Measurements from ENCODE around the gene BAD.

DNA sequence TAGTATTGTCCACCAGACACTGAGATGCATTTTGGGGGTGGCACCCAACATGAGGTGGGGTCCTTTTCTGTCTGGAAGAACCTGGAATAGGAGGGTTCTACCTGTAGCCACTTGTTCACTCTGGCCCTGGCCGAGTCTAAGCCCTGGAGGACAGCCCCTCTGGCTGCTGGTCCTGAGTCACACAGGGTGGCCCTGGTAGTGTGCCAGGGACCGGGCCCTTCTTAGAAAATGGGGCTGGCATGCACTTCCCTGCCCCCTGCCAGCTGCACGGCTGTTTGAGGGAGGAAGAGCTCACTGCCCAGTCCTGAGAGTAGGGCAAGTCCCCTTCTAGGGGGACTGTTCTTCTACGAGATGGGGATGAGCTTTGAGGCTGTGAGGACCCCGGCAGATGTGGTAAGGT is 31.0 kb downstream of the BAD start:
- TF ChIP-seq, protein P1, sequence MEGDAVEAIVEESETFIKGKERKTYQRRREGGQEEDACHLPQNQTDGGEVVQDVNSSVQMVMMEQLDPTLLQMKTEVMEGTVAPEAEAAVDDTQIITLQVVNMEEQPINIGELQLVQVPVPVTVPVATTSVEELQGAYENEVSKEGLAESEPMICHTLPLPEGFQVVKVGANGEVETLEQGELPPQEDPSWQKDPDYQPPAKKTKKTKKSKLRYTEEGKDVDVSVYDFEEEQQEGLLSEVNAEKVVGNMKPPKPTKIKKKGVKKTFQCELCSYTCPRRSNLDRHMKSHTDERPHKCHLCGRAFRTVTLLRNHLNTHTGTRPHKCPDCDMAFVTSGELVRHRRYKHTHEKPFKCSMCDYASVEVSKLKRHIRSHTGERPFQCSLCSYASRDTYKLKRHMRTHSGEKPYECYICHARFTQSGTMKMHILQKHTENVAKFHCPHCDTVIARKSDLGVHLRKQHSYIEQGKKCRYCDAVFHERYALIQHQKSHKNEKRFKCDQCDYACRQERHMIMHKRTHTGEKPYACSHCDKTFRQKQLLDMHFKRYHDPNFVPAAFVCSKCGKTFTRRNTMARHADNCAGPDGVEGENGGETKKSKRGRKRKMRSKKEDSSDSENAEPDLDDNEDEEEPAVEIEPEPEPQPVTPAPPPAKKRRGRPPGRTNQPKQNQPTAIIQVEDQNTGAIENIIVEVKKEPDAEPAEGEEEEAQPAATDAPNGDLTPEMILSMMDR (conservative IDR thresholded peaks at IDR 0.05; ENCODE audit: low read length), result no peak
- no peak for TF ChIP-seq EZH2phosphoT487 (IDR thresholded peaks at IDR 0.05; ENCODE audit: borderline replicate concordance, low read depth, low read length)

Data from OCI-LY7 (cell line).